ENCODE measurements around the gene FHOD1.

DNA sequence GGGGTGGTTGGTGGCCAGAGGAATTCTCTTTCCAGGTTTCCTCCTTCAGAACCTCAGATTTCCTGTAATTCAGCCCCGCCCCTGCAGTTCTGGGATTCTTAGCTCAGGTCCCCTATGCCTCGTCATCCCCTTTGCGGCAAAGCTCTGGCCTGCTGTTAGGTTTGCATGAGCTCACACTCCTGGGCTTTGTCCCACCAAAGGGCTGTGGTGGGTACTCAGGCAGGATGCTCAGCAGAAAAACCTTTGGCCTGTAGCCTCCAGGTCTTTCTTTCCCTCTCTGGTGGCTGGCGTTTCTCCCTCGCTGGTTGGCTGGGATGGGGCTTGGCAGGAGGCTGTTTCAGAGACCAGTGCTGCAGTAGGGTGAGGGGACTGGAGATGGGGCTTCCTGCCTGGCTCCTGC is 22.5 kb upstream of the FHOD1 start:
- TF ChIP-seq KLF16 (IDR thresholded peaks at IDR 0.05) (no peak), EGR1 (conservative IDR thresholded peaks at IDR 0.05) (no peak), PATZ1 (CRISPR knock-in tag; IDR thresholded peaks at IDR 0.05; ENCODE audit: borderline replicate concordance) (no peak), SRSF3 (IDR thresholded peaks at IDR 0.05; ENCODE audit: insufficient read depth, low read length) (no peak), PTBP1 (IDR thresholded peaks at IDR 0.05; ENCODE audit: low read depth, low read length) (no peak), GATA2 (CRISPR knock-in tag; IDR thresholded peaks at IDR 0.05) (no peak)
- TF ChIP-seq, protein P1, sequence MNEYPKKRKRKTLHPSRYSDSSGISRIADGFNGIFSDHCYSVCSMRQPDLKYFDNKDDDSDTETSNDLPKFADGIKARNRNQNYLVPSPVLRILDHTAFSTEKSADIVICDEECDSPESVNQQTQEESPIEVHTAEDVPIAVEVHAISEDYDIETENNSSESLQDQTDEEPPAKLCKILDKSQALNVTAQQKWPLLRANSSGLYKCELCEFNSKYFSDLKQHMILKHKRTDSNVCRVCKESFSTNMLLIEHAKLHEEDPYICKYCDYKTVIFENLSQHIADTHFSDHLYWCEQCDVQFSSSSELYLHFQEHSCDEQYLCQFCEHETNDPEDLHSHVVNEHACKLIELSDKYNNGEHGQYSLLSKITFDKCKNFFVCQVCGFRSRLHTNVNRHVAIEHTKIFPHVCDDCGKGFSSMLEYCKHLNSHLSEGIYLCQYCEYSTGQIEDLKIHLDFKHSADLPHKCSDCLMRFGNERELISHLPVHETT (CRISPR knock-in tag; conservative IDR thresholded peaks at IDR 0.05 in 1 of 2, IDR thresholded peaks at IDR 0.05 in 1 of 2), result no peak
- TF ChIP-seq, protein P2, sequence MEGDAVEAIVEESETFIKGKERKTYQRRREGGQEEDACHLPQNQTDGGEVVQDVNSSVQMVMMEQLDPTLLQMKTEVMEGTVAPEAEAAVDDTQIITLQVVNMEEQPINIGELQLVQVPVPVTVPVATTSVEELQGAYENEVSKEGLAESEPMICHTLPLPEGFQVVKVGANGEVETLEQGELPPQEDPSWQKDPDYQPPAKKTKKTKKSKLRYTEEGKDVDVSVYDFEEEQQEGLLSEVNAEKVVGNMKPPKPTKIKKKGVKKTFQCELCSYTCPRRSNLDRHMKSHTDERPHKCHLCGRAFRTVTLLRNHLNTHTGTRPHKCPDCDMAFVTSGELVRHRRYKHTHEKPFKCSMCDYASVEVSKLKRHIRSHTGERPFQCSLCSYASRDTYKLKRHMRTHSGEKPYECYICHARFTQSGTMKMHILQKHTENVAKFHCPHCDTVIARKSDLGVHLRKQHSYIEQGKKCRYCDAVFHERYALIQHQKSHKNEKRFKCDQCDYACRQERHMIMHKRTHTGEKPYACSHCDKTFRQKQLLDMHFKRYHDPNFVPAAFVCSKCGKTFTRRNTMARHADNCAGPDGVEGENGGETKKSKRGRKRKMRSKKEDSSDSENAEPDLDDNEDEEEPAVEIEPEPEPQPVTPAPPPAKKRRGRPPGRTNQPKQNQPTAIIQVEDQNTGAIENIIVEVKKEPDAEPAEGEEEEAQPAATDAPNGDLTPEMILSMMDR (IDR thresholded peaks at IDR 0.05 in 2 of 3, conservative IDR thresholded peaks at IDR 0.05 in 1 of 3; ENCODE audit: insufficient read depth in 2 of 3, low read depth in 1 of 3, low read length in 3 of 3), result no peak
- TF ChIP-seq, protein P3, sequence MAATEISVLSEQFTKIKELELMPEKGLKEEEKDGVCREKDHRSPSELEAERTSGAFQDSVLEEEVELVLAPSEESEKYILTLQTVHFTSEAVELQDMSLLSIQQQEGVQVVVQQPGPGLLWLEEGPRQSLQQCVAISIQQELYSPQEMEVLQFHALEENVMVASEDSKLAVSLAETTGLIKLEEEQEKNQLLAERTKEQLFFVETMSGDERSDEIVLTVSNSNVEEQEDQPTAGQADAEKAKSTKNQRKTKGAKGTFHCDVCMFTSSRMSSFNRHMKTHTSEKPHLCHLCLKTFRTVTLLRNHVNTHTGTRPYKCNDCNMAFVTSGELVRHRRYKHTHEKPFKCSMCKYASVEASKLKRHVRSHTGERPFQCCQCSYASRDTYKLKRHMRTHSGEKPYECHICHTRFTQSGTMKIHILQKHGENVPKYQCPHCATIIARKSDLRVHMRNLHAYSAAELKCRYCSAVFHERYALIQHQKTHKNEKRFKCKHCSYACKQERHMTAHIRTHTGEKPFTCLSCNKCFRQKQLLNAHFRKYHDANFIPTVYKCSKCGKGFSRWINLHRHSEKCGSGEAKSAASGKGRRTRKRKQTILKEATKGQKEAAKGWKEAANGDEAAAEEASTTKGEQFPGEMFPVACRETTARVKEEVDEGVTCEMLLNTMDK (IDR thresholded peaks at IDR 0.05; ENCODE audit: borderline replicate concordance, insufficient read depth, low read depth, low read length, poor library complexity, severe bottlenecking), result no peak
- TF ChIP-seq, protein P4, sequence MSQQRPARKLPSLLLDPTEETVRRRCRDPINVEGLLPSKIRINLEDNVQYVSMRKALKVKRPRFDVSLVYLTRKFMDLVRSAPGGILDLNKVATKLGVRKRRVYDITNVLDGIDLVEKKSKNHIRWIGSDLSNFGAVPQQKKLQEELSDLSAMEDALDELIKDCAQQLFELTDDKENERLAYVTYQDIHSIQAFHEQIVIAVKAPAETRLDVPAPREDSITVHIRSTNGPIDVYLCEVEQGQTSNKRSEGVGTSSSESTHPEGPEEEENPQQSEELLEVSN (IDR thresholded peaks at IDR 0.05; ENCODE audit: borderline replicate concordance in 1 of 2, extremely low read depth in 1 of 2, insufficient read depth in 1 of 2, insufficient read length in 1 of 2, low read depth in 1 of 2, low read length in 1 of 2, poor library complexity in 1 of 2, severe bottlenecking in 1 of 2), result peak in 1 of 2 experiments; percentile 41

All from K562 (cell line).